SK-N-SH treated with all-trans-retinoic acid at 6 μM for 48 hours (cell line): Measurements from ENCODE around the gene CYB5B.

Experiments
- ATAC-seq: fragments of 200-7000 bp; cut with Tn5 transposase; 3 replicates; pipeline ENCODE4 v1.9.1; 2020; ENCODE audit warnings: mild to moderate bottlenecking, moderate library complexity
- ARNTL ChIP-seq: fragments of 450-650 bp; formaldehyde crosslinking; IDR thresholded peaks from 2 replicates; pipeline ENCODE4 v1.5.0; 2020; ENCODE audit warnings: low read depth, mild to moderate bottlenecking, moderate library complexity, borderline replicate concordance
- BACH2 ChIP-seq: fragments of 250-450 bp; sonication (Bioruptor Pico); IDR thresholded peaks from 2 replicates; pipeline ENCODE4 v1.9.0; 2021; ENCODE audit warnings: mild to moderate bottlenecking, borderline replicate concordance
- CSDC2 ChIP-seq: fragments of 250-450 bp; sonication (Bioruptor Pico); IDR thresholded peaks from 2 replicates; pipeline ENCODE4 v1.5.0; 2020; ENCODE audit warnings: mild to moderate bottlenecking, moderate library complexity
- CSRNP3 ChIP-seq: fragments of 250-450 bp; sonication (Bioruptor Pico); IDR thresholded peaks from 2 replicates; pipeline ENCODE4 v1.5.1; 2021; ENCODE audit warnings: mild to moderate bottlenecking, moderate library complexity
- ESRRG ChIP-seq: fragments of 250-450 bp; sonication (Bioruptor Pico); IDR thresholded peaks from 2 replicates; pipeline ENCODE4 v1.6.1; 2021; ENCODE audit warnings: mild to moderate bottlenecking
- GLIS3 ChIP-seq: fragments of 250-450 bp; sonication (Bioruptor Pico); IDR thresholded peaks from 2 replicates; pipeline ENCODE4 v1.5.0; 2020; ENCODE audit warnings: mild to moderate bottlenecking, moderate library complexity
- ISL1 ChIP-seq: fragments of 250-450 bp; sonication (Bioruptor Pico); IDR thresholded peaks from 2 replicates; pipeline ENCODE4 v2.1.2; 2022; ENCODE audit warnings: mild to moderate bottlenecking, moderate library complexity
- OSR1 ChIP-seq: fragments of 250-450 bp; sonication (Bioruptor Pico); IDR thresholded peaks from 2 replicates; pipeline ENCODE4 v1.8.0; 2022; ENCODE audit warnings: moderate library complexity, mild to moderate bottlenecking, inconsistent platforms
- POU6F1 ChIP-seq: fragments of 250-450 bp; sonication (Bioruptor Pico); IDR thresholded peaks from 2 replicates; pipeline ENCODE4 v1.8.0; 2021; ENCODE audit warnings: low read depth, mild to moderate bottlenecking, moderate library complexity, borderline replicate concordance
- PPARA ChIP-seq: fragments of 250-450 bp; sonication (Bioruptor Pico); IDR thresholded peaks from 2 replicates; pipeline ENCODE4 v1.5.0; 2020; ENCODE audit warnings: mild to moderate bottlenecking, borderline replicate concordance
- RARB ChIP-seq: fragments of 250-450 bp; sonication (Bioruptor Pico); IDR thresholded peaks from 2 replicates; pipeline ENCODE4 v1.8.0; 2021; ENCODE audit warnings: mild to moderate bottlenecking, moderate library complexity
- SNAI2 ChIP-seq: fragments of 250-450 bp; sonication (Bioruptor Pico); IDR thresholded peaks from 2 replicates; pipeline ENCODE4 v1.5.0; 2020; ENCODE audit warnings: mild to moderate bottlenecking, moderate library complexity
- TCF4 ChIP-seq: fragments of 250-450 bp; sonication (Bioruptor Pico); IDR thresholded peaks from 2 replicates; pipeline ENCODE4 v1.8.0; 2021; ENCODE audit warnings: mild to moderate bottlenecking, moderate library complexity, borderline replicate concordance
- TOX ChIP-seq: fragments of 250-450 bp; sonication (Bioruptor Pico); IDR thresholded peaks from 2 replicates; pipeline ENCODE4 v1.8.0; 2021; ENCODE audit warnings: mild to moderate bottlenecking, moderate library complexity, borderline replicate concordance
- TSHZ2 ChIP-seq: fragments of 250-450 bp; sonication (Bioruptor Pico); IDR thresholded peaks from 2 replicates; pipeline ENCODE4 v1.5.0; 2020; ENCODE audit warnings: mild to moderate bottlenecking, moderate library complexity
- ZC3H10 ChIP-seq: fragments of 250-450 bp; sonication (Bioruptor Pico); IDR thresholded peaks from 2 replicates; pipeline ENCODE4 v1.5.1; 2021; ENCODE audit warnings: mild to moderate bottlenecking, moderate library complexity
- ZFP3 ChIP-seq: fragments of 250-450 bp; sonication (Bioruptor Pico); IDR thresholded peaks from 2 replicates; pipeline ENCODE4 v1.5.0; 2020; ENCODE audit warnings: mild to moderate bottlenecking, moderate library complexity
- ZFP30 ChIP-seq: fragments of 450-650 bp; formaldehyde crosslinking; IDR thresholded peaks from 2 replicates; pipeline ENCODE4 v1.5.0; 2022; ENCODE audit warnings: mild to moderate bottlenecking, moderate library complexity
- ZNF70 ChIP-seq: fragments of 450-650 bp; formaldehyde crosslinking; IDR thresholded peaks from 2 replicates; pipeline ENCODE4 v1.5.0; 2020; ENCODE audit warnings: mild to moderate bottlenecking, moderate library complexity
- ZNF8 ChIP-seq: fragments of 450-650 bp; formaldehyde crosslinking; IDR thresholded peaks from 2 replicates; pipeline ENCODE4 v1.5.0; 2020; ENCODE audit warnings: mild to moderate bottlenecking, moderate library complexity

The CYB5B gene

GRCh38 chr16:69485361-69485760, 60.9 kb downstream of the CYB5B start:
- TF ChIP-seq SNAI2 (CRISPR knock-in tag), result no peak
- TF ChIP-seq TCF4, result no peak
- no peak for TF ChIP-seq CSDC2
- TF ChIP-seq GLIS3 (CRISPR knock-in tag), result no peak
- no peak for TF ChIP-seq CSRNP3 (CRISPR knock-in tag)
- TF ChIP-seq ISL1, result no peak
- TF ChIP-seq ARNTL (CRISPR knock-in tag), result no peak
- no peak for TF ChIP-seq BACH2 (CRISPR knock-in tag)
- no peak for TF ChIP-seq ZNF8 (CRISPR knock-in tag)
- TF ChIP-seq TSHZ2 (CRISPR knock-in tag), result no peak
- no peak for TF ChIP-seq ESRRG (CRISPR knock-in tag)
- TF ChIP-seq PPARA (CRISPR knock-in tag), result no peak
- no peak for TF ChIP-seq ZC3H10 (CRISPR knock-in tag)
- no peak for TF ChIP-seq OSR1 (CRISPR knock-in tag)
- no peak for TF ChIP-seq ZNF70
- no peak for TF ChIP-seq ZFP30 (CRISPR knock-in tag)
- TF ChIP-seq TOX, result no peak
- no peak for TF ChIP-seq ZFP3 (CRISPR knock-in tag)
- TF ChIP-seq RARB (CRISPR knock-in tag), result no peak
- no peak for ATAC-seq

GRCh38 chr16:69485816-69486215, 61.4 kb downstream of the CYB5B start:
- ATAC-seq, result no peak
- TF ChIP-seq BACH2 (CRISPR knock-in tag) (no peak), SNAI2 (CRISPR knock-in tag) (no peak), TCF4 (no peak), CSDC2 (no peak), ARNTL (CRISPR knock-in tag) (no peak), ZFP3 (CRISPR knock-in tag) (no peak), ISL1 (no peak), CSRNP3 (CRISPR knock-in tag) (no peak), POU6F1 (CRISPR knock-in tag) (no peak)
- TF ChIP-seq, all 23 proteins: peak for 0

- ATAC-seq, result no peak
- TF ChIP-seq CSRNP3 (CRISPR knock-in tag) (no peak), ZC3H10 (CRISPR knock-in tag) (no peak), ZFP30 (CRISPR knock-in tag) (no peak), ISL1 (no peak), POU6F1 (CRISPR knock-in tag) (no peak), ZFP3 (CRISPR knock-in tag) (no peak), ZNF70 (no peak), ARNTL (CRISPR knock-in tag) (no peak), CSDC2 (no peak), OSR1 (CRISPR knock-in tag) (no peak), ESRRG (CRISPR knock-in tag) (no peak), SNAI2 (CRISPR knock-in tag) (no peak), TOX (no peak), RARB (CRISPR knock-in tag) (no peak), TSHZ2 (CRISPR knock-in tag) (no peak), TCF4 (no peak), PPARA (CRISPR knock-in tag) (no peak), GLIS3 (CRISPR knock-in tag) (no peak)
Observed at GRCh38 chr16:69486272-69486671, 61.9 kb downstream of the CYB5B start.
